HL-60 (cell line): Measurements from ENCODE around the gene CCDC15.

Experiments
- DNase-seq, 2 experiments: peaks; one replicate each; pipeline ENCODE4 v3.0.0-alpha.2; 2010 to 2020; ENCODE audit warnings: low read depth in 1 of 2, low spot score in 1 of 2
- H3K27ac ChIP-seq: fragments of 250-450 bp; sonication (Bioruptor Pico); replicated peaks from 2 replicates; pipeline ENCODE4 v1.5.1; 2020; ENCODE audit warnings: mild to moderate bottlenecking, moderate library complexity
- H3K27me3 ChIP-seq: fragments of 250-450 bp; sonication (Bioruptor Pico); 2 replicates; pipeline ENCODE4 v1.5.1; 2021; ENCODE audit warnings: mild to moderate bottlenecking, moderate library complexity; ENCODE audit not compliant: insufficient read depth, poor library complexity, severe bottlenecking
- H3K4me3 ChIP-seq: replicated peaks from 2 replicates; pipeline ENCODE4 v1.5.1; 2011; ENCODE audit warnings: mild to moderate bottlenecking, control low read depth, low read length; ENCODE audit not compliant: insufficient read depth
- CTCF ChIP-seq: IDR thresholded peaks from one replicate; pipeline ENCODE4 v1.5.1; 2011; ENCODE audit warnings: low read length, control low read depth, inconsistent platforms; ENCODE audit not compliant: insufficient read depth
- GABPA ChIP-seq: IDR thresholded peaks from 2 replicates; pipeline ENCODE4 v1.6.1; 2012; ENCODE audit warnings: low read depth
- POLR2AphosphoS5 ChIP-seq: IDR thresholded peaks from 2 replicates; pipeline ENCODE4 v1.6.1; 2012; ENCODE audit warnings: low read depth
- REST ChIP-seq: IDR thresholded peaks from 2 replicates; pipeline ENCODE4 v1.6.1; 2012; ENCODE audit warnings: low read depth; ENCODE audit not compliant: insufficient replicate concordance
- SPI1 ChIP-seq: IDR thresholded peaks from 2 replicates; pipeline ENCODE4 v1.6.1; 2012; ENCODE audit warnings: low read depth, mild to moderate bottlenecking, borderline replicate concordance

The CCDC15 gene

GRCh38 chr11:125074511-125075241 lies 120.7 kb downstream of the CCDC15 start:
- H3K4me3 ChIP-seq, result no peak overlapping the region
- H3K27ac ChIP-seq, result no peak overlapping the region
- TF ChIP-seq CTCF, result no peak
- TF ChIP-seq REST, result no peak
- no peak for TF ChIP-seq POLR2AphosphoS5
- no peak for TF ChIP-seq GABPA
- TF ChIP-seq SPI1, result no peak
- no peak for DNase-seq
- H3K27me3 ChIP-seq, result no peaks in the 10 kb centered on the region

- H3K27me3 ChIP-seq, result no peaks in the 10 kb centered on the region
- no peak for TF ChIP-seq SPI1
- TF ChIP-seq GABPA, result no peak
- TF ChIP-seq CTCF, result no peak
- no peak overlapping the region for H3K27ac ChIP-seq
- DNase-seq, result no peak
- no peak overlapping the region for H3K4me3 ChIP-seq
These were observed 121.2 kb downstream of the CCDC15 start for GRCh38 chr11:125075242-125075625.

GRCh38 chr11:125075900-125076317 lies 121.9 kb downstream of the CCDC15 start:
- Histone ChIP-seq H3K27me3 (no peaks in the 10 kb centered on the region), H3K27ac (no peak overlapping the region), H3K4me3 (no peak overlapping the region)
- DNase-seq, result no peak
- TF ChIP-seq REST, result no peak
- TF ChIP-seq POLR2AphosphoS5, result no peak
- TF ChIP-seq GABPA, result no peak
- TF ChIP-seq CTCF, result no peak
- no peak for TF ChIP-seq SPI1

- no peak for DNase-seq
- TF ChIP-seq GABPA, result no peak
- TF ChIP-seq POLR2AphosphoS5, result no peak
- no peak for TF ChIP-seq REST
- no peak for TF ChIP-seq SPI1
- TF ChIP-seq CTCF, result no peak
- Histone ChIP-seq H3K27ac (no peak overlapping the region), H3K4me3 (no peak overlapping the region), H3K27me3 (no peaks in the 10 kb centered on the region)
These were observed 122.5 kb downstream of the CCDC15 start for GRCh38 chr11:125076378-125076945.
